Progenitor cell of endocrine pancreas (in vitro differentiated cells): ENCODE results near the gene TARS1. TPM values are rescaled to one million over a fixed set of nuclear protein-coding genes. Genes with fewer than 3 reads are reported as not detected.
"Not testable (repeated sequence)": the region's sequence is repeated elsewhere in the genome, so short reads cannot be mapped to it uniquely, and the experiment has no call there.

Experiments used
- DNase-seq: peaks from one replicate; pipeline ENCODE4 v3.0.0; 2021; ENCODE audit warnings: low spot score; ENCODE audit not compliant: unreplicated experiment
- H3K27ac Mint-ChIP-seq: 2 replicates; pipeline ENCODE4 v1.8.0; 2021; ENCODE audit warnings: mild to moderate bottlenecking, moderate library complexity, mixed read lengths
- H3K27me3 Mint-ChIP-seq: 2 replicates; pipeline ENCODE4 v1.8.0; 2021; ENCODE audit warnings: mixed read lengths
- H3K36me3 Mint-ChIP-seq: 2 replicates; pipeline ENCODE4 v1.8.0; 2022; ENCODE audit warnings: mixed read lengths; ENCODE audit not compliant: insufficient read depth
- H3K4me1 Mint-ChIP-seq: 2 replicates; pipeline ENCODE4 v1.8.0; 2021; ENCODE audit warnings: low read depth, mixed read lengths
- H3K4me3 Mint-ChIP-seq: 2 replicates; pipeline ENCODE4 v1.8.0; 2021; ENCODE audit warnings: low read depth, mild to moderate bottlenecking, moderate library complexity, mixed read lengths
- H3K9me3 Mint-ChIP-seq: 2 replicates; pipeline ENCODE4 v1.8.0; 2021; ENCODE audit warnings: low read depth, mixed read lengths
- CTCF ChIP-seq: fragments of 200-600 bp; sonication (generic); IDR thresholded peaks from one replicate; pipeline ENCODE4 v1.5.0; 2021; ENCODE audit warnings: antibody characterized with exemption, mild to moderate bottlenecking; ENCODE audit not compliant: unreplicated experiment
- total RNA-seq: library from RNA; stranded (reverse); gene quantifications from 2 replicates; pipeline ENCODE4 v1.2.1, GENCODE V29; 2021

Gene TARS1
- total RNA-seq, 1 donor from 2014 or later = 168 TPM

- H3K36me3 Mint-ChIP-seq = no peaks in the 10 kb centered on the region
- H3K4me3 Mint-ChIP-seq = no peak overlapping the region
- no peak for DNase-seq
- no peak for TF ChIP-seq CTCF
- H3K27ac Mint-ChIP-seq = no peak overlapping the region
- H3K4me1 Mint-ChIP-seq = peaks cover 2% of the 10 kb centered on the region
- H3K27me3 Mint-ChIP-seq = no peaks in the 10 kb centered on the region
- H3K9me3 Mint-ChIP-seq = peaks cover 4% of the 10 kb centered on the region
Observed at GRCh38 chr5:33430983-33431382, 9.8 kb upstream of the TARS1 start.

GRCh38 chr5:33432656-33433055, 8.1 kb upstream of the TARS1 start:
- no peaks in the 10 kb centered on the region for H3K27me3 Mint-ChIP-seq
- no peaks in the 10 kb centered on the region for H3K36me3 Mint-ChIP-seq
- TF ChIP-seq CTCF = no peak
- no peak for DNase-seq
- no peak overlapping the region for H3K4me3 Mint-ChIP-seq
- no peak overlapping the region for H3K27ac Mint-ChIP-seq
- H3K4me1 Mint-ChIP-seq = peaks cover 2% of the 10 kb centered on the region
- peaks cover 4% of the 10 kb centered on the region for H3K9me3 Mint-ChIP-seq

- no peak overlapping the region for H3K27ac Mint-ChIP-seq
- H3K36me3 Mint-ChIP-seq = no peaks in the 10 kb centered on the region
Observed at GRCh38 chr5:33433303-33434240, 7.2 kb upstream of the TARS1 start.

GRCh38 chr5:33435893-33436490, 4.8 kb upstream of the TARS1 start:
- TF ChIP-seq CTCF = peak; percentile 91
- not testable (repeated sequence) for H3K4me3 Mint-ChIP-seq, H3K27me3 Mint-ChIP-seq, H3K9me3 Mint-ChIP-seq, H3K4me1 Mint-ChIP-seq, H3K36me3 Mint-ChIP-seq, H3K27ac Mint-ChIP-seq
- peak; percentile 43 for DNase-seq

More at GRCh38 chr5:33433303-33434240, 7.2 kb upstream of the TARS1 start:
- no peaks in the 10 kb centered on the region for H3K27me3 Mint-ChIP-seq
- no peak overlapping the region for H3K4me3 Mint-ChIP-seq
- H3K4me1 Mint-ChIP-seq = peaks cover 2% of the 10 kb centered on the region
- TF ChIP-seq CTCF = no peak
- H3K9me3 Mint-ChIP-seq = peaks cover 4% of the 10 kb centered on the region
- DNase-seq = no peak

GRCh38 chr5:33438996-33439395, 1.8 kb upstream of the TARS1 start:
- H3K27ac Mint-ChIP-seq = no peak overlapping the region

More at GRCh38 chr5:33438996-33439395, 1.8 kb upstream of the TARS1 start:
- Mint-ChIP-seq H3K9me3 (no peaks in the 10 kb centered on the region), H3K4me1 (peaks cover 7% of the 10 kb centered on the region), H3K4me3 (peak overlapping the region; percentile 14), H3K27me3 (no peaks in the 10 kb centered on the region), H3K36me3 (no peaks in the 10 kb centered on the region)
- TF ChIP-seq CTCF = no peak
- no peak for DNase-seq
